HCT116 (cell line): ENCODE data around the gene DHRS12. TPM values are rescaled to one million over a fixed set of nuclear protein-coding genes. Genes with fewer than 3 reads are reported as not detected.
A peak's percentile ranks its signal among the peaks of the same experiment; 100 is the strongest.

Source experiments
- ATAC-seq: fragments of 200-7000 bp; cut with Tn5 transposase; 2 replicates; pipeline ENCODE4 v1.9.1; 2020; ENCODE audit warnings: mild to moderate bottlenecking, moderate library complexity
- BruUV-seq: library from RNA; stranded (reverse); fragments of 400-500 nt; replicated peaks from 2 replicates; lab custom pipeline; 2021; lab: Mats Ljungman, UMichigan
- CTCF ChIA-PET: fragments of 300-600 bp; sonication (Branson Sonifier 250); formaldehyde crosslinking; loops from one replicate; lab custom pipeline; 2021; ENCODE audit warnings: antibody characterized with exemption; lab: Charles Lee
- POLR2A ChIA-PET: fragments of 300-600, 350-600 bp; sonication (Branson Sonifier 250); formaldehyde crosslinking; loops from one replicate; lab custom pipeline; 2021; ENCODE audit warnings: antibody characterized with exemption; lab: Charles Lee
- RAD21 ChIA-PET, 2 experiments: fragments of 300-600 bp; sonication (Branson Sonifier 250); formaldehyde crosslinking; loops; one replicate each; lab custom pipeline; 2023; ENCODE audit warnings: low total read pairs in 2 of 2; ENCODE audit not compliant: uncharacterized antibody in 2 of 2, unreplicated experiment in 2 of 2, low non-redundant PET in 1 of 2; lab: Charles Lee
- DNase-seq: peaks from one replicate; pipeline ENCODE4 v3.0.0-alpha.2; 2010; ENCODE audit warnings: low read depth, low spot score
- H2AFZ ChIP-seq: fragments of 200-600 bp; shearing (Covaris generic), sonication (generic); 2 replicates; pipeline ENCODE4 v1.6.1; 2017; ENCODE audit warnings: low read depth, mixed run types, mixed read lengths, antibody characterized with exemption, low read length; ENCODE audit not compliant: poor library complexity, severe bottlenecking
- H3K27ac ChIP-seq: 2 replicates; pipeline ENCODE4 v1.5.1; 2012; ENCODE audit warnings: low read depth, low read length
- H3K27me3 ChIP-seq: fragments of 200-600 bp; sonication (generic); 2 replicates; pipeline ENCODE4 v1.6.1; 2016; ENCODE audit warnings: mixed run types, low read length, mixed read lengths; ENCODE audit not compliant: insufficient read depth
- H3K36me3 ChIP-seq, 2 experiments: fragments of 200-500 bp in 1 of 2; fragments of 200-600 bp in 1 of 2; sonication (Bioruptor generic) in 1 of 2; sonication (generic) in 1 of 2; 2 replicates each; pipeline versions ENCODE4 v1.5.1 to v1.6.1; 2014 to 2016; ENCODE audit warnings: low read length in 2 of 2, inconsistent platforms in 1 of 2, mixed read lengths in 1 of 2, mixed run types in 1 of 2; ENCODE audit not compliant: insufficient read depth in 2 of 2, control insufficient read depth in 1 of 2
- H3K4me1 ChIP-seq, 2 experiments: fragments of 200-600 bp in 1 of 2; sonication (generic) in 1 of 2; 2 replicates each; pipeline versions ENCODE4 v1.5.1 to v1.6.1; 2012 to 2017; ENCODE audit warnings: low read length in 2 of 2, inconsistent platforms in 1 of 2, mild to moderate bottlenecking in 1 of 2, mixed read lengths in 1 of 2, mixed run types in 1 of 2, moderate library complexity in 1 of 2; ENCODE audit not compliant: insufficient read depth in 2 of 2, control insufficient read depth in 1 of 2
- H3K4me2 ChIP-seq: fragments of 200-600 bp; sonication (generic); 2 replicates; pipeline ENCODE4 v1.6.1; 2017; ENCODE audit warnings: mixed run types, low read length, mixed read lengths
- H3K4me3 ChIP-seq, 2 experiments: fragments of 200-600 bp in 1 of 2; sonication (generic) in 1 of 2; replicated peaks in 1 of 2; 2 replicates each; pipeline ENCODE4 v1.5.1; 2011 to 2016; ENCODE audit warnings: low read length in 2 of 2, control low read depth in 1 of 2, low read depth in 1 of 2, mild to moderate bottlenecking in 1 of 2, mixed read lengths in 1 of 2, mixed run types in 1 of 2
- H3K79me2 ChIP-seq: fragments of 200-600 bp; sonication (generic); 2 replicates; pipeline ENCODE4 v1.6.1; 2017; ENCODE audit warnings: mild to moderate bottlenecking, mixed run types, low read length, moderate library complexity, mixed read lengths; ENCODE audit not compliant: insufficient read depth
- H3K9ac ChIP-seq: fragments of 200-600 bp; sonication (generic); 2 replicates; pipeline ENCODE4 v1.6.1; 2016; ENCODE audit warnings: low read length, mixed read lengths
- H3K9me2 ChIP-seq: fragments of 200-600 bp; sonication (generic), shearing (Covaris generic); 2 replicates; pipeline ENCODE4 v1.6.1; 2017; ENCODE audit warnings: mixed run types, mild to moderate bottlenecking, moderate library complexity; ENCODE audit not compliant: insufficient read depth
- H3K9me3 ChIP-seq, 2 experiments: fragments of 200-500 bp in 1 of 2; fragments of 200-600 bp in 1 of 2; sonication (Bioruptor generic) in 1 of 2; sonication (generic) in 1 of 2; 2 replicates each; pipeline ENCODE4 v1.6.1; 2014 to 2017; ENCODE audit warnings: low read length in 2 of 2, mixed read lengths in 2 of 2, inconsistent platforms in 1 of 2, low read depth in 1 of 2, mild to moderate bottlenecking in 1 of 2, mixed run types in 1 of 2, moderate library complexity in 1 of 2; ENCODE audit not compliant: control insufficient read depth in 1 of 2, insufficient read depth in 1 of 2
- H4K20me1 ChIP-seq: fragments of 200-600 bp; sonication (generic), shearing (Covaris generic); 2 replicates; pipeline ENCODE4 v1.6.1; 2017; ENCODE audit warnings: mixed run types, mild to moderate bottlenecking, moderate library complexity; ENCODE audit not compliant: insufficient read depth
- CEBPB ChIP-seq: IDR thresholded peaks from 2 replicates; pipeline ENCODE4 v1.6.1; 2012; ENCODE audit warnings: low read depth
- CTCF ChIP-seq, 3 experiments: fragments of 200-600 bp in 1 of 3; sonication (generic) in 1 of 3; IDR thresholded peaks in 2 of 3; conservative IDR thresholded peaks in 1 of 3; 2 replicates each; pipeline ENCODE4 v1.5.1; 2012 to 2017; ENCODE audit warnings: low read depth in 2 of 3, low read length in 2 of 3, antibody characterized with exemption in 1 of 3, borderline replicate concordance in 1 of 3, control low read depth in 1 of 3, mild to moderate bottlenecking in 1 of 3, mixed read lengths in 1 of 3, mixed run types in 1 of 3, moderate library complexity in 1 of 3; ENCODE audit not compliant: insufficient read depth in 1 of 3
- REST ChIP-seq: IDR thresholded peaks from 2 replicates; pipeline ENCODE4 v1.6.1; 2012; ENCODE audit warnings: low read depth
- SP1 ChIP-seq: IDR thresholded peaks from 2 replicates; pipeline ENCODE4 v1.6.1; 2012; ENCODE audit warnings: low read depth
- TCF7L2 ChIP-seq: IDR thresholded peaks from 2 replicates; pipeline ENCODE4 v1.7.0; 2011; ENCODE audit warnings: borderline replicate concordance, inconsistent platforms; ENCODE audit not compliant: insufficient read depth, insufficient read length; ENCODE audit errors: extremely low read depth
- ZNF274 ChIP-seq: fragments of 200-500 bp; sonication (Bioruptor generic); IDR thresholded peaks from 2 replicates; pipeline ENCODE4 v1.6.1; 2014; ENCODE audit warnings: mild to moderate bottlenecking, low read depth, low read length, inconsistent platforms
- intact Hi-C: fragments of 100-400 bp; cut with micrococcal nuclease; formaldehyde crosslinking; loops from 2 replicates; pipeline ENCODE4 v1.10.0; 2022
- total RNA-seq: library from RNA; stranded (reverse); gene quantifications from one replicate; pipeline ENCODE4 v1.2.1, GENCODE V29; 2021; ENCODE audit not compliant: unreplicated experiment

The DHRS12 gene
- total RNA-seq, 1 experiment from 2014 or later: 3.9 TPM

GRCh38 chr13:51771418-51772104 is 32.4 kb downstream of the DHRS12 start:
- Histone ChIP-seq H3K9me2 (no peaks in the 10 kb centered on the region), H3K27me3 (no peaks in the 10 kb centered on the region), H4K20me1 (no peaks in the 10 kb centered on the region), H3K4me2 (no peak overlapping the region), H3K9me3 (no peaks in the 10 kb centered on the region), H3K4me3 (no peak overlapping the region), H2AFZ (no peak overlapping the region), H3K36me3 (no peaks in the 10 kb centered on the region), H3K79me2 (no peaks in the 10 kb centered on the region), H3K9ac (no peak overlapping the region), H3K27ac (no peak overlapping the region), H3K4me1 (no peaks in the 10 kb centered on the region)
- ATAC-seq (peak; percentile 55), DNase-seq (no peak)
- no peak for TF ChIP-seq CEBPB
- no peak for TF ChIP-seq TCF7L2
- TF ChIP-seq CTCF (IDR thresholded peaks at IDR 0.05 in 2 of 3, conservative IDR thresholded peaks at IDR 0.05 in 1 of 3; ENCODE audit: borderline replicate concordance in 1 of 3, insufficient read depth in 1 of 3, low read depth in 2 of 3, low read length in 2 of 3): no peak
- TF ChIP-seq ZNF274: no peak
- TF ChIP-seq SP1: no peak
- no peak for TF ChIP-seq REST
- no TSS peak for BruUV-seq
- ChIA-PET RAD21 (no interaction called here), POLR2A (no interaction called here), CTCF (no interaction called here)
- intact Hi-C loops: no loop called here
